Activated CD8-positive, alpha-beta memory T cell treated with anti-CD3 and anti-CD28 coated beads for 4 hours (primary cell): ENCODE data around the gene KICS2.
"Not testable (repeated sequence)": the region's sequence is repeated elsewhere in the genome, so short reads cannot be mapped to it uniquely, and the experiment has no call there.

Experiments used
- DNase-seq, 2 donors: peaks; one replicate each; pipeline ENCODE4 v3.0.0-alpha.2; 2020; ENCODE audit warnings: low read depth in 2 of 2

KICS2 gene

GRCh38 chr12:64216239-64216638, 5.9 kb downstream of the KICS2 start:
- no peak for DNase-seq

DNA sequence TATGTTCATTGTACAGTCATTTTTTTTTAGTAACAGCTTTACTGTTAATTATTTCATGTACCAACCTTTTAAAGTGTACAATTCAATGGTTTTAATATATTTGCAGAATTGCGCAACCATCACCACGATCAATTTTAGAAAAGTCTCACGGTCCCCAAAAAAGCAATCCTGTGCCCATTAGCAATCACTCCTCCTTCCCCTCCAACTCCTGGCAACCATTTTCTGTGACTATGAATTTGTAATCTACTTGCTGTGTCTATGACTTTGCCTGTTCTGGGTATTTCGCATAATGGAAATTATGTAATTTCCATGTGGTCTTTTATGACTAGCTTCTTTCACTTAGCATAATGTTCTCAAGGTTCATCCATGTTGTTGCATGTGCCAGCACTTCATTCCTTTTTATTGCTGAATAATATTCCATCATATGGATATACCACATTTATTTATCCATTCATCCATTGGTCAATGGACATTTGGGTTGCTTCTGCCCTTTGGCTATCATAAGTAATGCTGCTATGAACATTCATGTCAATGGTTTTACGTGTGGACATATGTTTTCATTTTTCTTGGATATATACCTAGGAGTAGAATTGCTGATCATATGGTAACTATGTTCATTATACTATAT, 9.9 kb downstream of the KICS2 start:
- no peak for DNase-seq

GRCh38 chr12:64207453-64207852, 14.6 kb downstream of the KICS2 start:
- no peak for DNase-seq

DNA sequence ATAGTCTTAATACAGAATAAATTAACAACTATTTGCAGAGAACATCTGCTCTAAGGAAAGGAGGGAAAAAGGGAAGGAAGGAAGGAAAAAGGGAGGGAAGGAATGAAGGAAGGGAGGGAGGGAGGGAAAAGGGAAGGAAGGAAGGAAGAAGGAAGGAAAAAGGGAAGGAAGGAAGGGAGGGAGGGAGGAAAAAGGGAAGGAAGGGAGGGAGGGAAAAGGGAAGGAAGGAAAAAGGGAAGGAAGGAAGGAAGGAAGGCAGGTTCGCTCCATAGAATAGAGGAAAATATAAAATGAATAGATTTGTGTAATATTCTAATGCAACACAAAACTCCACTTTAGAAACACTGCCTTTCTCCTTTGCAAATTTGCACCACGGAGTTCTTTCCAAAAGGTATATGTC, 16.6 kb downstream of the KICS2 start:
- DNase-seq, result no peak

DNA sequence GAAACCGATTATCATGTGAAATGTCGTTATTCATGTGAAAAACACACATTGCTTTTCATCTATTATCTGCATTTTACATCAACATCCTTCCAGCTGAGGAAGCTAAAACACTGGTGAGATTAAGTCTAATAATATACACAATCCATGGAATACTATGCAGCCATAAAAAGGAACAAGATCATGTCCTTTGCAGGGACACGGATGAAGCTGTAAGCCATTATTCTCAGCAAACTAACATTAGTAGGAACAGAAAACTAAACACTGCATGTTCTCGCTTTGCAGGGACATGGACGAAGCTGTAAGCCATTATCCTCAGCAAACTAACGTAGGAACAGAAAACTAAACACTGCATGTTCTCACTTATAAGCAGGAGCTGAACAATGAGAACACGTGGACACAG, 18.3 kb downstream of the KICS2 start:
- DNase-seq, result no peak

- no peak for DNase-seq
These were observed 19.1 kb downstream of the KICS2 start for GRCh38 chr12:64203036-64203435.

GRCh38 chr12:64195841-64196240, 26.3 kb downstream of the KICS2 start:
- DNase-seq, result not testable (repeated sequence)

- DNase-seq, result no peak
These were observed 27.6 kb downstream of the KICS2 start for GRCh38 chr12:64194333-64195149.

- DNase-seq, result no peak
These were observed 28.2 kb downstream of the KICS2 start for GRCh38 chr12:64193931-64194330.

- DNase-seq, result no peak
These were observed 29.3 kb downstream of the KICS2 start for GRCh38 chr12:64192644-64193444.

DNA sequence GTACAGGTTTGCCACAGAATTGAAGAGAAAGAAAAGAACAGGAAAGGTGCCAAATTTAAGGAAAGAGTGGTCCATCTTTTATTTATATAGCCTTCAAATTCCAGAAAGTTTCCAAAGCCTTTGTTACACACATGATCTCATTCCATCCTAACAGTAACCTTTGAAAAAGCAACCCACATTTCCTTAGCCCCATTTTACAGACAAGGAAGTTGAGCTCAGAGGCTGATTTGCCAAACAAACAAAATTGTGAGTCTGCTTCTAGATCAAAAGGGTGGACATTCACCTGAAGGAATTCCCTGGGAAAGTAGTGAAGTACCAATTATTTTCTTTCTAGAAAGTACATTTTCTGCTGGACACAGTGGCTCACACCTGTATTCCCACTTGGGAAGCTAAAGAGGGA, 32.0 kb downstream of the KICS2 start:
- no peak for DNase-seq

- DNase-seq, result no peak
These were observed 32.6 kb downstream of the KICS2 start for GRCh38 chr12:64189530-64189929.

GRCh38 chr12:64187794-64188193, 34.3 kb downstream of the KICS2 start:
- no peak for DNase-seq

GRCh38 chr12:64187370-64187769, 34.7 kb downstream of the KICS2 start:
- no peak for DNase-seq

DNA sequence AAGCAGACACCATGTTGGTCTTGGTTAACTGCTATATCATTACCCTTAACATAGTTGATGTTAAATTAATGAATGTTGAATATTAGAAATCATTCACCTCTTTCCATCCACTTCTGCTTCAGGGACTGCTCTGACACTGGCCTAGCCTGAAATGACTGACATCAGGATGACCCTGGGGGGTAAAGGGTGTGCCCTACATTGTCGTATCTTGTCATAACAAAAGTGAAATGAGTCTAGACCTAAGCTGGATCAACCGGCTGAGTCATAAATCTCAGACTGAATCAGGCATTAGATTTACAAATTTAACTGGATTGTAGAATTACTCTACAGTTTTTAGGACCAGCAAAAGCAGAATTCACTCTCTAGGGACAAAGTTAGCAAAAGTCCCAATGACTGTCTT, 35.3 kb downstream of the KICS2 start:
- DNase-seq, result no peak

GRCh38 chr12:64184216-64184615, 37.9 kb downstream of the KICS2 start:
- DNase-seq, result no peak

GRCh38 chr12:64181430-64182291, 40.4 kb downstream of the KICS2 start:
- no peak for DNase-seq

GRCh38 chr12:64180951-64181350, 41.1 kb downstream of the KICS2 start:
- no peak for DNase-seq

DNA sequence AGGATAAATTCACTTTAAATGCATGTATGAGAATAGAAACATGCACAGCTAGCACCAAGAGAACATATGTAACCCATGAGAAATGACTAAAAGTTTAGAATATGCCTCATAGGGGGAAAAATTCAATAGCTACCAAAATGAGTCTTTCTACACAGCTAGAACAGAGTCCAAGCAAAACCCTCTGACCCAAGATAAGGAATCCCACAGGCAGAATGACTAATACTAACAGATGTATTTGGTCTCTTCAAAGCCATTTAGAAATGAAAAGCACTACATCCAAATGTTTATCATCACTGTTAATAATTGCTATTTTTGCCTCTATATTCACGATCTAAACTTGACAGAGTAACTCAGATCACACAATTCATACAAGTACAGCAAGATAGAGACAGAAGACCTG, 44.0 kb downstream of the KICS2 start:
- DNase-seq, result no peak

GRCh38 chr12:64177001-64177400, 45.1 kb downstream of the KICS2 start:
- no peak for DNase-seq

GRCh38 chr12:64175254-64175945, 46.7 kb downstream of the KICS2 start:
- DNase-seq, result no peak
